Neural cell (in vitro differentiated cells): ENCODE data around the gene TMEM81.

ENCODE experiments used
- EZH2 ChIP-seq: fragments of 200-600, 300-800 bp; shearing (Covaris generic), sonication (generic); IDR thresholded peaks from 2 replicates; pipeline ENCODE4 v1.6.1; 2014; ENCODE audit warnings: antibody characterized with exemption, low read length, borderline replicate concordance, mild to moderate bottlenecking; ENCODE audit not compliant: insufficient read depth, poor library complexity, severe bottlenecking
- POLR2AphosphoS5 ChIP-seq: IDR thresholded peaks from 2 replicates; pipeline ENCODE4 v1.6.1; 2012
- RAD21 ChIP-seq: fragments of 450-650 bp; conservative IDR thresholded peaks from 2 replicates; pipeline ENCODE4 v1.6.1; 2014; ENCODE audit warnings: antibody characterized with exemption, mild to moderate bottlenecking, moderate library complexity
- SMC3 ChIP-seq: fragments of 450-650 bp; conservative IDR thresholded peaks from 2 replicates; pipeline ENCODE4 v1.6.1; 2014; ENCODE audit warnings: antibody characterized with exemption, mild to moderate bottlenecking, moderate library complexity; ENCODE audit not compliant: poor library complexity
- TF ChIP-seq, protein P1 (sequence below): fragments of 450-650 bp; IDR thresholded peaks from 2 replicates; pipeline ENCODE4 v1.5.1; 2014; ENCODE audit warnings: antibody characterized with exemption, mild to moderate bottlenecking, moderate library complexity; ENCODE audit not compliant: poor library complexity, severe bottlenecking
- TF ChIP-seq, protein P2 (sequence below): IDR thresholded peaks from 2 replicates; pipeline ENCODE4 v1.6.1; 2012; ENCODE audit warnings: borderline replicate concordance

DNA sequence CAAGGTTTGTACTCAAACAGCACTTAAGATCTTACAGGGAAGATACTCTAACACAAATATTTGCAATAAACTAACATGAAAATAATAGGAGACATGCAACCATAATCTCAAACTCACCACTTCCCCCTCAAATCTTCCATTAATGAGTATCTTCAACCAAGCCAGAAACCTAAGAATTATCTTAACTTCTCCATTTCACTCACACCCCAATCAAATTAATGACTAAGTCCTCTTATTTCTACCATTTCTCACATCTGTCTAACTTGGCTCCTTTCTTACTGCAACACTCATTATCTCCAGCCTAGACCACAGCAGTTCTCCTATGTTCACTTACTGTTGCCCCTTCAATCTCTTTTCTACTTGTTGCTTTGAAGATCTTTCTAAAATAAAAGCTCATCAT lies 27.1 kb upstream of the TMEM81 start:
- TF ChIP-seq POLR2AphosphoS5 (no peak), SMC3 (no peak), EZH2 (no peak), RAD21 (no peak)
- TF ChIP-seq, protein P1, sequence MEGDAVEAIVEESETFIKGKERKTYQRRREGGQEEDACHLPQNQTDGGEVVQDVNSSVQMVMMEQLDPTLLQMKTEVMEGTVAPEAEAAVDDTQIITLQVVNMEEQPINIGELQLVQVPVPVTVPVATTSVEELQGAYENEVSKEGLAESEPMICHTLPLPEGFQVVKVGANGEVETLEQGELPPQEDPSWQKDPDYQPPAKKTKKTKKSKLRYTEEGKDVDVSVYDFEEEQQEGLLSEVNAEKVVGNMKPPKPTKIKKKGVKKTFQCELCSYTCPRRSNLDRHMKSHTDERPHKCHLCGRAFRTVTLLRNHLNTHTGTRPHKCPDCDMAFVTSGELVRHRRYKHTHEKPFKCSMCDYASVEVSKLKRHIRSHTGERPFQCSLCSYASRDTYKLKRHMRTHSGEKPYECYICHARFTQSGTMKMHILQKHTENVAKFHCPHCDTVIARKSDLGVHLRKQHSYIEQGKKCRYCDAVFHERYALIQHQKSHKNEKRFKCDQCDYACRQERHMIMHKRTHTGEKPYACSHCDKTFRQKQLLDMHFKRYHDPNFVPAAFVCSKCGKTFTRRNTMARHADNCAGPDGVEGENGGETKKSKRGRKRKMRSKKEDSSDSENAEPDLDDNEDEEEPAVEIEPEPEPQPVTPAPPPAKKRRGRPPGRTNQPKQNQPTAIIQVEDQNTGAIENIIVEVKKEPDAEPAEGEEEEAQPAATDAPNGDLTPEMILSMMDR, result no peak
- TF ChIP-seq, protein P2, sequence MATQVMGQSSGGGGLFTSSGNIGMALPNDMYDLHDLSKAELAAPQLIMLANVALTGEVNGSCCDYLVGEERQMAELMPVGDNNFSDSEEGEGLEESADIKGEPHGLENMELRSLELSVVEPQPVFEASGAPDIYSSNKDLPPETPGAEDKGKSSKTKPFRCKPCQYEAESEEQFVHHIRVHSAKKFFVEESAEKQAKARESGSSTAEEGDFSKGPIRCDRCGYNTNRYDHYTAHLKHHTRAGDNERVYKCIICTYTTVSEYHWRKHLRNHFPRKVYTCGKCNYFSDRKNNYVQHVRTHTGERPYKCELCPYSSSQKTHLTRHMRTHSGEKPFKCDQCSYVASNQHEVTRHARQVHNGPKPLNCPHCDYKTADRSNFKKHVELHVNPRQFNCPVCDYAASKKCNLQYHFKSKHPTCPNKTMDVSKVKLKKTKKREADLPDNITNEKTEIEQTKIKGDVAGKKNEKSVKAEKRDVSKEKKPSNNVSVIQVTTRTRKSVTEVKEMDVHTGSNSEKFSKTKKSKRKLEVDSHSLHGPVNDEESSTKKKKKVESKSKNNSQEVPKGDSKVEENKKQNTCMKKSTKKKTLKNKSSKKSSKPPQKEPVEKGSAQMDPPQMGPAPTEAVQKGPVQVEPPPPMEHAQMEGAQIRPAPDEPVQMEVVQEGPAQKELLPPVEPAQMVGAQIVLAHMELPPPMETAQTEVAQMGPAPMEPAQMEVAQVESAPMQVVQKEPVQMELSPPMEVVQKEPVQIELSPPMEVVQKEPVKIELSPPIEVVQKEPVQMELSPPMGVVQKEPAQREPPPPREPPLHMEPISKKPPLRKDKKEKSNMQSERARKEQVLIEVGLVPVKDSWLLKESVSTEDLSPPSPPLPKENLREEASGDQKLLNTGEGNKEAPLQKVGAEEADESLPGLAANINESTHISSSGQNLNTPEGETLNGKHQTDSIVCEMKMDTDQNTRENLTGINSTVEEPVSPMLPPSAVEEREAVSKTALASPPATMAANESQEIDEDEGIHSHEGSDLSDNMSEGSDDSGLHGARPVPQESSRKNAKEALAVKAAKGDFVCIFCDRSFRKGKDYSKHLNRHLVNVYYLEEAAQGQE, result no peak
